Measurements from ENCODE around the gene KLHL5. TPM values are rescaled to one million over a fixed set of nuclear protein-coding genes. Genes with fewer than 3 reads are reported as not detected.
"Not testable (repeated sequence)": the region's sequence is repeated elsewhere in the genome, so short reads cannot be mapped to it uniquely, and the experiment has no call there.

KLHL5 gene
- total RNA-seq, 1 donor from 2014 or later, result 0.75 TPM

DNA sequence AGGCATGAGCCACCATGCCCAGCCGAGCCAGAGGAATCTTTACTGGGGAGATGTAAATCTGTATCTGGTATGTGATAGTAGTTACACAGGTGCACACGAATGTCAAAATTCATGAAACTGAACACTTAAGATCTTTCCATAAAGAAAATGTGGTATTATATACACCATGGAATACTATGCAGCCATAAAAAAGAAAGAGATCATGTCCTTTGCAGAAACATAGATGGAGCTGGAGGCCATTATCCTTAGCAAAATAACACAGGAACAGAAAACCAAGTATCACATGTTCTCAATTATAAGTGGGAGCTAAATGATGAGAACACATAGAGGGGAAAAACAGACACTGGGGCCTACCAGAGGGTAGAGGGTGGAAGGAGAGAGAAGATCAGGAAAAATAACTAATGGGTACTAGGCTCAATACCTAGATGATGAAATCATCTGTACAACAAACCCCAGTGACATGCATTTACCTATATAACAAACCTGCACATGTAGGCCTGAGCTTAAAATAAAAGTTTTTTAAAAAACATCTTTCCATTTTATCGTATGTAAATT lies 37.6 kb upstream of the KLHL5 start:
- DNase-seq (ENCODE audit: low spot score in 2 of 2), result no peak
- no peaks in the 10 kb centered on the region for H3K9me3 ChIP-seq
- H3K27me3 ChIP-seq, result no peaks in the 10 kb centered on the region
- intact Hi-C loops (cut with DNase I), result no loop called here
- no peaks in the 10 kb centered on the region for H3K36me3 ChIP-seq
- TF ChIP-seq, protein P1, sequence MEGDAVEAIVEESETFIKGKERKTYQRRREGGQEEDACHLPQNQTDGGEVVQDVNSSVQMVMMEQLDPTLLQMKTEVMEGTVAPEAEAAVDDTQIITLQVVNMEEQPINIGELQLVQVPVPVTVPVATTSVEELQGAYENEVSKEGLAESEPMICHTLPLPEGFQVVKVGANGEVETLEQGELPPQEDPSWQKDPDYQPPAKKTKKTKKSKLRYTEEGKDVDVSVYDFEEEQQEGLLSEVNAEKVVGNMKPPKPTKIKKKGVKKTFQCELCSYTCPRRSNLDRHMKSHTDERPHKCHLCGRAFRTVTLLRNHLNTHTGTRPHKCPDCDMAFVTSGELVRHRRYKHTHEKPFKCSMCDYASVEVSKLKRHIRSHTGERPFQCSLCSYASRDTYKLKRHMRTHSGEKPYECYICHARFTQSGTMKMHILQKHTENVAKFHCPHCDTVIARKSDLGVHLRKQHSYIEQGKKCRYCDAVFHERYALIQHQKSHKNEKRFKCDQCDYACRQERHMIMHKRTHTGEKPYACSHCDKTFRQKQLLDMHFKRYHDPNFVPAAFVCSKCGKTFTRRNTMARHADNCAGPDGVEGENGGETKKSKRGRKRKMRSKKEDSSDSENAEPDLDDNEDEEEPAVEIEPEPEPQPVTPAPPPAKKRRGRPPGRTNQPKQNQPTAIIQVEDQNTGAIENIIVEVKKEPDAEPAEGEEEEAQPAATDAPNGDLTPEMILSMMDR (IDR thresholded peaks at IDR 0.05), result no peak
- no peaks in the 10 kb centered on the region for H3K4me1 ChIP-seq
- no peak overlapping the region for H3K4me3 ChIP-seq
- no peak overlapping the region for H3K27ac ChIP-seq

GRCh38 chr4:39025552-39026085 lies 36.4 kb upstream of the KLHL5 start:
- H3K4me1 ChIP-seq, result no peaks in the 10 kb centered on the region
- H3K27ac ChIP-seq, result no peak overlapping the region
- no peak overlapping the region for H3K4me3 ChIP-seq
- H3K27me3 ChIP-seq, result no peaks in the 10 kb centered on the region
- no peaks in the 10 kb centered on the region for H3K36me3 ChIP-seq
- no peaks in the 10 kb centered on the region for H3K9me3 ChIP-seq
- intact Hi-C loops (cut with DNase I), result no loop called here
- no peak for DNase-seq (ENCODE audit: low spot score in 2 of 2)
- TF ChIP-seq, protein P1 (IDR thresholded peaks at IDR 0.05), result no peak

DNA sequence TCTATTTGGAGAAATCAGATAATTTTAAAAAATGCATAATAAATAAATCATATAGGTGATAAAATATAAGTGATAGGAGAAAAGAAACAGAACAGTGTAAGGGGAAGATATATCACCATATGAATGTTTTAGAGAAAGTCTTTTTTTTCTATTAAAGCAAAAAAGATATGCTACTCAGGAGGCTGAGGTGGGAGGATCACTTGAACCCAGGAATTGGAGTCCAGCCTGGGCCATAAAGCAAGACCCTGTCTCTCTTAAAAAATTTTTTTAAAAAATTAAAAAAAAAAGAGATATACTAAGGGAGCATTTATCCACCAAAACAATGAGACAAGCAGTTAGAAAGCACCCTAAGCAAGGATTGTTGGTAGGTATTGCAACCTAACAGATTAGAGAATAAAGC lies 35.9 kb upstream of the KLHL5 start:
- H3K27ac ChIP-seq, result no peak overlapping the region
- H3K4me3 ChIP-seq, result no peak overlapping the region
- no peaks in the 10 kb centered on the region for H3K36me3 ChIP-seq
- H3K27me3 ChIP-seq, result no peaks in the 10 kb centered on the region
- intact Hi-C loops (cut with DNase I), result no loop called here
- H3K9me3 ChIP-seq, result no peaks in the 10 kb centered on the region
- TF ChIP-seq, protein P1 (IDR thresholded peaks at IDR 0.05), result no peak
- no peak for DNase-seq (ENCODE audit: low spot score in 2 of 2)
- H3K4me1 ChIP-seq, result no peaks in the 10 kb centered on the region

GRCh38 chr4:39029752-39030694 lies 32.0 kb upstream of the KLHL5 start:
- TF ChIP-seq, protein P1 (IDR thresholded peaks at IDR 0.05), result no peak
- Histone ChIP-seq H3K4me1 (no peaks in the 10 kb centered on the region), H3K27ac (no peak overlapping the region), H3K27me3 (no peaks in the 10 kb centered on the region), H3K36me3 (no peaks in the 10 kb centered on the region), H3K9me3 (no peaks in the 10 kb centered on the region), H3K4me3 (no peak overlapping the region)
- intact Hi-C loops (cut with DNase I), result no loop called here
- no peak for DNase-seq (ENCODE audit: low spot score in 2 of 2)

- intact Hi-C loops (cut with DNase I), result no loop called here
- Histone ChIP-seq H3K4me1 (no peaks in the 10 kb centered on the region), H3K9me3 (no peaks in the 10 kb centered on the region), H3K36me3 (no peaks in the 10 kb centered on the region), H3K4me3 (no peak overlapping the region), H3K27me3 (no peaks in the 10 kb centered on the region), H3K27ac (no peak overlapping the region)
- TF ChIP-seq, protein P1 (IDR thresholded peaks at IDR 0.05), result no peak
- DNase-seq (ENCODE audit: low spot score in 2 of 2), result no peak
Observed at GRCh38 chr4:39030725-39031124, 31.3 kb upstream of the KLHL5 start.

DNA sequence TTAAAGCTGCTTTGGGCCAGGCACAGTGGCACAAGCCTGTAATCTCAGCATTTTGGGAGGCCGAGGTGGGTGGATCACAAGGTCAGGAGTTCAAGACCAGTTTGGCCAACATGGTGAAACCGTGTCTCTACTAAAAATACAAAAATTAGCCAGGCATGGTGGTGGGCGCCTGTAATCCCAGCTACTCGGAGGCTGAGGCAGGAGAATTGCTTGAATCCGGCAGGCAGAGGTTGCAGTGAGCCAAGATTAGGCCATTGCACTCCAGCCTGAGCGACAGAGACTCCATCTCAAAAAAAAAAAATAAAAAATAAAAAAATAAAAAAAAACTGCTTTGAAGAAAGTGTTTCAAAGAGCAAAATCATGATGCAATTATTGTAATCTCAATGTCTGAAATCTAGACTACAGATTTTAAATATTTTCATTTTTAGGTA lies 30.4 kb upstream of the KLHL5 start:
- H3K27ac ChIP-seq; H3K4me3 ChIP-seq; DNase-seq (ENCODE audit: low spot score in 2 of 2); H3K4me1 ChIP-seq; H3K36me3 ChIP-seq; H3K9me3 ChIP-seq; H3K27me3 ChIP-seq; intact Hi-C loops (cut with DNase I): not testable (repeated sequence)
